ENCODE results near the gene KDM4D. TPM values are rescaled to one million over a fixed set of nuclear protein-coding genes. Genes with fewer than 3 reads are reported as not detected.

KDM4D gene
- total RNA-seq, 1 experiment from 2014 or later = 2.4 TPM

DNA sequence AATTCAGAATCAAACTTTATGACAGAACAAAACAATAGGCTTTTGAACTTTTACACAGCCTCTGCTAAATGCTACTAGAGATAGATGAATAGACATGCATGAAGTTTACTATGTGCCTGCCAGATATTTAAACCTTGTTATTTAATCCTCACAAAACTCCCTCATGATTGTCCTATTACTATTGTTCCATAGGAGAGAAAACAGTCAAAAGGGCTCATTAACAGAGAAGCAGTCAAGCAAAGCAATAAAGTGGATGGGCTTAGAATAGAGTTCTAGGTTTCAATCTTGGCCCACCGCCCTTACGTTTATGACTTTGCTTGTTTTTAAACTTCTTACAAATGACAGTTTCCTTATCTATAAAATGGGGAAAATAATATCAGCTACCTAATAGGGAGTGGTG, 13.0 kb upstream of the KDM4D start (continued):
- TF ChIP-seq, protein P1, sequence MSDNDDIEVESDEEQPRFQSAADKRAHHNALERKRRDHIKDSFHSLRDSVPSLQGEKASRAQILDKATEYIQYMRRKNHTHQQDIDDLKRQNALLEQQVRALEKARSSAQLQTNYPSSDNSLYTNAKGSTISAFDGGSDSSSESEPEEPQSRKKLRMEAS (CRISPR knock-in tag; IDR thresholded peaks at IDR 0.05) = no peak
- TF ChIP-seq SMAD3 (CRISPR knock-in tag; IDR thresholded peaks at IDR 0.05; ENCODE audit: borderline replicate concordance) (no peak), EMX1 (CRISPR knock-in tag; IDR thresholded peaks at IDR 0.05) (no peak), PRRX2 (CRISPR knock-in tag; IDR thresholded peaks at IDR 0.05) (no peak), ZNF416 (CRISPR knock-in tag; IDR thresholded peaks at IDR 0.05) (no peak), JAZF1 (CRISPR knock-in tag; IDR thresholded peaks at IDR 0.05) (no peak), TEAD1 (CRISPR knock-in tag; IDR thresholded peaks at IDR 0.05) (no peak)
- TF ChIP-seq, protein P2, sequence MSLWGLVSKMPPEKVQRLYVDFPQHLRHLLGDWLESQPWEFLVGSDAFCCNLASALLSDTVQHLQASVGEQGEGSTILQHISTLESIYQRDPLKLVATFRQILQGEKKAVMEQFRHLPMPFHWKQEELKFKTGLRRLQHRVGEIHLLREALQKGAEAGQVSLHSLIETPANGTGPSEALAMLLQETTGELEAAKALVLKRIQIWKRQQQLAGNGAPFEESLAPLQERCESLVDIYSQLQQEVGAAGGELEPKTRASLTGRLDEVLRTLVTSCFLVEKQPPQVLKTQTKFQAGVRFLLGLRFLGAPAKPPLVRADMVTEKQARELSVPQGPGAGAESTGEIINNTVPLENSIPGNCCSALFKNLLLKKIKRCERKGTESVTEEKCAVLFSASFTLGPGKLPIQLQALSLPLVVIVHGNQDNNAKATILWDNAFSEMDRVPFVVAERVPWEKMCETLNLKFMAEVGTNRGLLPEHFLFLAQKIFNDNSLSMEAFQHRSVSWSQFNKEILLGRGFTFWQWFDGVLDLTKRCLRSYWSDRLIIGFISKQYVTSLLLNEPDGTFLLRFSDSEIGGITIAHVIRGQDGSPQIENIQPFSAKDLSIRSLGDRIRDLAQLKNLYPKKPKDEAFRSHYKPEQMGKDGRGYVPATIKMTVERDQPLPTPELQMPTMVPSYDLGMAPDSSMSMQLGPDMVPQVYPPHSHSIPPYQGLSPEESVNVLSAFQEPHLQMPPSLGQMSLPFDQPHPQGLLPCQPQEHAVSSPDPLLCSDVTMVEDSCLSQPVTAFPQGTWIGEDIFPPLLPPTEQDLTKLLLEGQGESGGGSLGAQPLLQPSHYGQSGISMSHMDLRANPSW (CRISPR knock-in tag; conservative IDR thresholded peaks at IDR 0.05; ENCODE audit: low read depth) = no peak

DNA sequence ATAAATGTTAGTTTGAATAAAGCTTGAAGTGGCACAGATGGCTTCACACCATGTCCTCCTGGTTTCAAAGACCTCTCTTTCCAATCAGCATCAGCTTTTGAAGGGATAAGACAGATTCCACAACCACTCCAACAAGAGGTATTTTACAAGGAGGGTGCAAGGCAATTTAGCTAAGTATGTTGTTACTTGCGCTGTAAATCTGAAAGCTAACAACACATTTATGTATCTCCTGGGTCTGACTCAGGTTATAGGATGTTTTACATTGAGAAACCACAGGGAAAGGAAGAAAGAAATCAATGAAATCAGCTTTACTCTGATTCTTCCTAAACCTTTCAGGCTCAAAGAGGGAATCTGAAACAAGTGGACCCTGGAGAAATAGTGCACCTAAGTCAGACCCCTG, 12.3 kb upstream of the KDM4D start:
- Mint-ChIP-seq H3K4me3 (no peak overlapping the region), H3K27me3 (ENCODE audit: low read depth) (no peaks in the 10 kb centered on the region), H3K36me3 (peaks cover 36% of the 10 kb centered on the region), H3K27ac (no peak overlapping the region), H3K4me1 (no peaks in the 10 kb centered on the region), H3K9me3 (no peaks in the 10 kb centered on the region)
- TF ChIP-seq TEAD4 (CRISPR knock-in tag; IDR thresholded peaks at IDR 0.05) (no peak), SMAD3 (CRISPR knock-in tag; IDR thresholded peaks at IDR 0.05; ENCODE audit: borderline replicate concordance) (no peak), HMGA2 (CRISPR knock-in tag; IDR thresholded peaks at IDR 0.05) (no peak), ZBTB21 (CRISPR knock-in tag; IDR thresholded peaks at IDR 0.05; ENCODE audit: borderline replicate concordance) (no peak), SP1 (CRISPR knock-in tag; conservative IDR thresholded peaks at IDR 0.05) (no peak)
- TF ChIP-seq, protein P3, sequence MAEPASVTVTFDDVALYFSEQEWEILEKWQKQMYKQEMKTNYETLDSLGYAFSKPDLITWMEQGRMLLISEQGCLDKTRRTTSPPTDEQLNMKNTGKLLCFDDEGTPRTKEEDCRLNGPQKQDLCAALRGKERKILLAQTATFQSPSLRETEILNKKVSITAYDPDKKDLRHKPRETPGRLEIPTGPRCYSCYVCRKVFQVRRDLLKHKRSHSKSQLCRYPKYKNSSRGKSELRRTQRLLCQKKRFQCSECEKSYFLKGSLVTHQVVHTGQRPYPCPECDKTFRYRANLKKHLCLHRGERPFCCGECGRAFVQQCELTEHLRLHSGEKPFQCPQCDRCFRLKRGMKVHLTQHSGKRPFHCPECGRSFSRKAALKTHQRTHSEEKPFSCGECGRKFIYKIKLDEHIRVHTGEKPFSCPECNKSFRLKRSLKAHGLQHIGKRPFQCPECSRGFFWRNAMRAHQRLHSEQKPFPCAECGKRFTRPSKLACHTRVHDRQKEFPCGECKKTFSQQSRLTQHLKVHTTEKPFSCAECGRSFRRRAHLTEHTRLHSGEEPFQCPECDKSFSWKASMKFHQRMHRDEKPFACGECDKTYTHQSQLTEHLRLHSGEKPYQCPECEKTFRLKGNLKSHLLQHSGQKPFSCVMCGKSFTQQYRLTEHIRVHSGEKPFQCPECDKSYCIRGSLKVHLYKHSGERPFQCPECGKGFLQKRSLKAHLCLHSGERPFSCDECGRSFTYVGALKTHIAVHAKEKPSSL (CRISPR knock-in tag; conservative IDR thresholded peaks at IDR 0.05) = no peak
- TF ChIP-seq, protein P4, sequence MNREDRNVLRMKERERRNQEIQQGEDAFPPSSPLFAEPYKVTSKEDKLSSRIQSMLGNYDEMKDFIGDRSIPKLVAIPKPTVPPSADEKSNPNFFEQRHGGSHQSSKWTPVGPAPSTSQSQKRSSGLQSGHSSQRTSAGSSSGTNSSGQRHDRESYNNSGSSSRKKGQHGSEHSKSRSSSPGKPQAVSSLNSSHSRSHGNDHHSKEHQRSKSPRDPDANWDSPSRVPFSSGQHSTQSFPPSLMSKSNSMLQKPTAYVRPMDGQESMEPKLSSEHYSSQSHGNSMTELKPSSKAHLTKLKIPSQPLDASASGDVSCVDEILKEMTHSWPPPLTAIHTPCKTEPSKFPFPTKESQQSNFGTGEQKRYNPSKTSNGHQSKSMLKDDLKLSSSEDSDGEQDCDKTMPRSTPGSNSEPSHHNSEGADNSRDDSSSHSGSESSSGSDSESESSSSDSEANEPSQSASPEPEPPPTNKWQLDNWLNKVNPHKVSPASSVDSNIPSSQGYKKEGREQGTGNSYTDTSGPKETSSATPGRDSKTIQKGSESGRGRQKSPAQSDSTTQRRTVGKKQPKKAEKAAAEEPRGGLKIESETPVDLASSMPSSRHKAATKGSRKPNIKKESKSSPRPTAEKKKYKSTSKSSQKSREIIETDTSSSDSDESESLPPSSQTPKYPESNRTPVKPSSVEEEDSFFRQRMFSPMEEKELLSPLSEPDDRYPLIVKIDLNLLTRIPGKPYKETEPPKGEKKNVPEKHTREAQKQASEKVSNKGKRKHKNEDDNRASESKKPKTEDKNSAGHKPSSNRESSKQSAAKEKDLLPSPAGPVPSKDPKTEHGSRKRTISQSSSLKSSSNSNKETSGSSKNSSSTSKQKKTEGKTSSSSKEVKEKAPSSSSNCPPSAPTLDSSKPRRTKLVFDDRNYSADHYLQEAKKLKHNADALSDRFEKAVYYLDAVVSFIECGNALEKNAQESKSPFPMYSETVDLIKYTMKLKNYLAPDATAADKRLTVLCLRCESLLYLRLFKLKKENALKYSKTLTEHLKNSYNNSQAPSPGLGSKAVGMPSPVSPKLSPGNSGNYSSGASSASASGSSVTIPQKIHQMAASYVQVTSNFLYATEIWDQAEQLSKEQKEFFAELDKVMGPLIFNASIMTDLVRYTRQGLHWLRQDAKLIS (CRISPR knock-in tag; IDR thresholded peaks at IDR 0.05; ENCODE audit: borderline replicate concordance) = no peak
- TF ChIP-seq, protein P5, sequence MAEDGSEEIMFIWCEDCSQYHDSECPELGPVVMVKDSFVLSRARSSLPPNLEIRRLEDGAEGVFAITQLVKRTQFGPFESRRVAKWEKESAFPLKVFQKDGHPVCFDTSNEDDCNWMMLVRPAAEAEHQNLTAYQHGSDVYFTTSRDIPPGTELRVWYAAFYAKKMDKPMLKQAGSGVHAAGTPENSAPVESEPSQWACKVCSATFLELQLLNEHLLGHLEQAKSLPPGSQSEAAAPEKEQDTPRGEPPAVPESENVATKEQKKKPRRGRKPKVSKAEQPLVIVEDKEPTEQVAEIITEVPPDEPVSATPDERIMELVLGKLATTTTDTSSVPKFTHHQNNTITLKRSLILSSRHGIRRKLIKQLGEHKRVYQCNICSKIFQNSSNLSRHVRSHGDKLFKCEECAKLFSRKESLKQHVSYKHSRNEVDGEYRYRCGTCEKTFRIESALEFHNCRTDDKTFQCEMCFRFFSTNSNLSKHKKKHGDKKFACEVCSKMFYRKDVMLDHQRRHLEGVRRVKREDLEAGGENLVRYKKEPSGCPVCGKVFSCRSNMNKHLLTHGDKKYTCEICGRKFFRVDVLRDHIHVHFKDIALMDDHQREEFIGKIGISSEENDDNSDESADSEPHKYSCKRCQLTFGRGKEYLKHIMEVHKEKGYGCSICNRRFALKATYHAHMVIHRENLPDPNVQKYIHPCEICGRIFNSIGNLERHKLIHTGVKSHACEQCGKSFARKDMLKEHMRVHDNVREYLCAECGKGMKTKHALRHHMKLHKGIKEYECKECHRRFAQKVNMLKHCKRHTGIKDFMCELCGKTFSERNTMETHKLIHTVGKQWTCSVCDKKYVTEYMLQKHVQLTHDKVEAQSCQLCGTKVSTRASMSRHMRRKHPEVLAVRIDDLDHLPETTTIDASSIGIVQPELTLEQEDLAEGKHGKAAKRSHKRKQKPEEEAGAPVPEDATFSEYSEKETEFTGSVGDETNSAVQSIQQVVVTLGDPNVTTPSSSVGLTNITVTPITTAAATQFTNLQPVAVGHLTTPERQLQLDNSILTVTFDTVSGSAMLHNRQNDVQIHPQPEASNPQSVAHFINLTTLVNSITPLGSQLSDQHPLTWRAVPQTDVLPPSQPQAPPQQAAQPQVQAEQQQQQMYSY (CRISPR knock-in tag; IDR thresholded peaks at IDR 0.05) = no peak
- CTCF ChIA-PET = no interaction called here
- POLR2A ChIA-PET = no interaction called here
- ATAC-seq (no peak), DNase-seq (ENCODE audit: low spot score) (no peak)
